ENCODE results near the gene MPP1. TPM values are rescaled to one million over a fixed set of nuclear protein-coding genes. Genes with fewer than 3 reads are reported as not detected.

MPP1 gene
- polyA plus RNA-seq, 1 of the 3 experiments (the other 2 are of a cell fraction), result 13.3 TPM

DNA sequence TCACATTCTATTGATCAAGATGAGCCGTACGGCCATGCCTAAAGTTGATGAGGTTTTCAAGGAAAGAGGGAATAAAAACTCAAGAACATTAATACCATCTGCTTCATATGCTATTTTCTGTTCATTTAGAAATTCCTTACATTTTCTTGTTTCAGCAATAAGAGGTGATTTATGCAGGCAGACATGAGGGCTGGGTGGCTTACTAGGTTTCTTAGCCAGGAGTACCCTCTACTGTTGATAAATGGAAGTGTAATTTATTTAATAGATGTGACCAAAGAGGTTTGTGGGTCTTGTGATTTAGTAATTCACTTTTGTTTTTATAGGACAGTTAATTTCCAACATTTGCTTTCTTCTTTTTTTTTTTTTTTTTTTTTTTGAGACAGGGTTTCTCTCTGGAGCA is 35.6 kb upstream of the MPP1 start:
- POLR2A ChIA-PET, result no interaction called here
- TF ChIP-seq SMC3 (IDR thresholded peaks at IDR 0.05; ENCODE audit: low read depth, low read length), result 0 out of 2 replicates have a peak, but pooled peaks have one; percentile 24
- no peak for TF ChIP-seq NFIC (IDR thresholded peaks at IDR 0.05; ENCODE audit: borderline replicate concordance)
- peak; percentile 74 for TF ChIP-seq RAD21 (IDR thresholded peaks at IDR 0.05; ENCODE audit: low read length)
- peak; percentile 65 for TF ChIP-seq CTCF (IDR thresholded peaks at IDR 0.05)
- TF ChIP-seq, protein P1, sequence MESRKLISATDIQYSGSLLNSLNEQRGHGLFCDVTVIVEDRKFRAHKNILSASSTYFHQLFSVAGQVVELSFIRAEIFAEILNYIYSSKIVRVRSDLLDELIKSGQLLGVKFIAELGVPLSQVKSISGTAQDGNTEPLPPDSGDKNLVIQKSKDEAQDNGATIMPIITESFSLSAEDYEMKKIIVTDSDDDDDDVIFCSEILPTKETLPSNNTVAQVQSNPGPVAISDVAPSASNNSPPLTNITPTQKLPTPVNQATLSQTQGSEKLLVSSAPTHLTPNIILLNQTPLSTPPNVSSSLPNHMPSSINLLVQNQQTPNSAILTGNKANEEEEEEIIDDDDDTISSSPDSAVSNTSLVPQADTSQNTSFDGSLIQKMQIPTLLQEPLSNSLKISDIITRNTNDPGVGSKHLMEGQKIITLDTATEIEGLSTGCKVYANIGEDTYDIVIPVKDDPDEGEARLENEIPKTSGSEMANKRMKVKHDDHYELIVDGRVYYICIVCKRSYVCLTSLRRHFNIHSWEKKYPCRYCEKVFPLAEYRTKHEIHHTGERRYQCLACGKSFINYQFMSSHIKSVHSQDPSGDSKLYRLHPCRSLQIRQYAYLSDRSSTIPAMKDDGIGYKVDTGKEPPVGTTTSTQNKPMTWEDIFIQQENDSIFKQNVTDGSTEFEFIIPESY (IDR thresholded peaks at IDR 0.05; ENCODE audit: borderline replicate concordance, low read depth), result no peak
- TF ChIP-seq, protein P2, sequence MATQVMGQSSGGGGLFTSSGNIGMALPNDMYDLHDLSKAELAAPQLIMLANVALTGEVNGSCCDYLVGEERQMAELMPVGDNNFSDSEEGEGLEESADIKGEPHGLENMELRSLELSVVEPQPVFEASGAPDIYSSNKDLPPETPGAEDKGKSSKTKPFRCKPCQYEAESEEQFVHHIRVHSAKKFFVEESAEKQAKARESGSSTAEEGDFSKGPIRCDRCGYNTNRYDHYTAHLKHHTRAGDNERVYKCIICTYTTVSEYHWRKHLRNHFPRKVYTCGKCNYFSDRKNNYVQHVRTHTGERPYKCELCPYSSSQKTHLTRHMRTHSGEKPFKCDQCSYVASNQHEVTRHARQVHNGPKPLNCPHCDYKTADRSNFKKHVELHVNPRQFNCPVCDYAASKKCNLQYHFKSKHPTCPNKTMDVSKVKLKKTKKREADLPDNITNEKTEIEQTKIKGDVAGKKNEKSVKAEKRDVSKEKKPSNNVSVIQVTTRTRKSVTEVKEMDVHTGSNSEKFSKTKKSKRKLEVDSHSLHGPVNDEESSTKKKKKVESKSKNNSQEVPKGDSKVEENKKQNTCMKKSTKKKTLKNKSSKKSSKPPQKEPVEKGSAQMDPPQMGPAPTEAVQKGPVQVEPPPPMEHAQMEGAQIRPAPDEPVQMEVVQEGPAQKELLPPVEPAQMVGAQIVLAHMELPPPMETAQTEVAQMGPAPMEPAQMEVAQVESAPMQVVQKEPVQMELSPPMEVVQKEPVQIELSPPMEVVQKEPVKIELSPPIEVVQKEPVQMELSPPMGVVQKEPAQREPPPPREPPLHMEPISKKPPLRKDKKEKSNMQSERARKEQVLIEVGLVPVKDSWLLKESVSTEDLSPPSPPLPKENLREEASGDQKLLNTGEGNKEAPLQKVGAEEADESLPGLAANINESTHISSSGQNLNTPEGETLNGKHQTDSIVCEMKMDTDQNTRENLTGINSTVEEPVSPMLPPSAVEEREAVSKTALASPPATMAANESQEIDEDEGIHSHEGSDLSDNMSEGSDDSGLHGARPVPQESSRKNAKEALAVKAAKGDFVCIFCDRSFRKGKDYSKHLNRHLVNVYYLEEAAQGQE (IDR thresholded peaks at IDR 0.05; ENCODE audit: low read depth, low read length), result no peak
- no peak for TF ChIP-seq RXRA (IDR thresholded peaks at IDR 0.05; ENCODE audit: borderline replicate concordance, low read depth)
- TF ChIP-seq, protein P3, sequence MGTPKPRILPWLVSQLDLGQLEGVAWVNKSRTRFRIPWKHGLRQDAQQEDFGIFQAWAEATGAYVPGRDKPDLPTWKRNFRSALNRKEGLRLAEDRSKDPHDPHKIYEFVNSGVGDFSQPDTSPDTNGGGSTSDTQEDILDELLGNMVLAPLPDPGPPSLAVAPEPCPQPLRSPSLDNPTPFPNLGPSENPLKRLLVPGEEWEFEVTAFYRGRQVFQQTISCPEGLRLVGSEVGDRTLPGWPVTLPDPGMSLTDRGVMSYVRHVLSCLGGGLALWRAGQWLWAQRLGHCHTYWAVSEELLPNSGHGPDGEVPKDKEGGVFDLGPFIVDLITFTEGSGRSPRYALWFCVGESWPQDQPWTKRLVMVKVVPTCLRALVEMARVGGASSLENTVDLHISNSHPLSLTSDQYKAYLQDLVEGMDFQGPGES (IDR thresholded peaks at IDR 0.05; ENCODE audit: low read depth, low read length), result no peak
- TF ChIP-seq RFX5 (IDR thresholded peaks at IDR 0.05; ENCODE audit: low read length), result no peak
- TF ChIP-seq PBX3 (IDR thresholded peaks at IDR 0.05), result peak; percentile 41; the same call in 1 of the 2 replicates
- TF ChIP-seq NRF1 (IDR thresholded peaks at IDR 0.05; ENCODE audit: low read depth, low read length), result no peak
- TF ChIP-seq EZH2phosphoT487 (IDR thresholded peaks at IDR 0.05; ENCODE audit: borderline replicate concordance, low read depth), result no peak
- no peak for TF ChIP-seq FOXM1 (IDR thresholded peaks at IDR 0.05; ENCODE audit: low read depth)
- TF ChIP-seq USF1 (IDR thresholded peaks at IDR 0.05; ENCODE audit: borderline replicate concordance, low read depth), result no peak
- TF ChIP-seq GABPA (IDR thresholded peaks at IDR 0.05; ENCODE audit: low read depth), result no peak
- TF ChIP-seq FOSL2 (IDR thresholded peaks at IDR 0.05; ENCODE audit: borderline replicate concordance, low read depth), result no peak
- no peak for TF ChIP-seq RCOR1 (IDR thresholded peaks at IDR 0.05; ENCODE audit: low read length)
- no peak for TF ChIP-seq SIN3A (IDR thresholded peaks at IDR 0.05; ENCODE audit: borderline replicate concordance, low read depth, low read length)

More for the DNA sequence above, 35.6 kb upstream of the MPP1 start:
- H3K9me2 ChIP-seq, result no peaks in the 10 kb centered on the region
- H3K27ac ChIP-seq (ENCODE audit: low read depth in 2 of 2, low read length in 1 of 2), result no peak overlapping the region
- no peaks in the 10 kb centered on the region for H3K4me1 ChIP-seq (ENCODE audit: control insufficient read depth in 1 of 2, insufficient read depth in 2 of 2, low read depth in 1 of 2, low read length in 1 of 2)
- no peaks in the 10 kb centered on the region for H3K36me3 ChIP-seq (replicated peaks in 1 of 2; ENCODE audit: control insufficient read depth in 1 of 2, insufficient read depth in 2 of 2, low read length in 1 of 2)
- no peak overlapping the region for H2AFZ ChIP-seq (ENCODE audit: low read depth)
- H3K4me3 ChIP-seq (ENCODE audit: low read depth in 2 of 2, low read length in 1 of 2), result no peak overlapping the region
- no peaks in the 10 kb centered on the region for H3K79me2 ChIP-seq (ENCODE audit: insufficient read depth)
- WGBS (ENCODE audit: low lambda C conversion rate), result 30% methylated on average over 2 of the region's 2 CpGs
- H3K4me2 ChIP-seq, result no peak overlapping the region
- no peak overlapping the region for H3K9ac ChIP-seq
- no peaks in the 10 kb centered on the region for H4K20me1 ChIP-seq (ENCODE audit: insufficient read depth)
- no peaks in the 10 kb centered on the region for H3K9me3 ChIP-seq
- CTCF ChIA-PET, result interaction anchor here (0.5 to 3.3 kb wide), 3 partner anchors 9 to 92 kb away, joined by 3 to 14 read pairs (median 3); no protein-coding TSS in a partner anchor
- H3F3A ChIP-seq (replicated peaks; ENCODE audit: insufficient read depth), result peaks cover 4% of the 10 kb centered on the region
- no peaks in the 10 kb centered on the region for H3K27me3 ChIP-seq (ENCODE audit: insufficient read depth)
- peak; percentile 45 for DNase-seq

All from SK-N-SH (cell line).